Hepatocyte (in vitro differentiated cells): ENCODE measurements around the gene HTR2A. TPM values are rescaled to one million over a fixed set of nuclear protein-coding genes. Genes with fewer than 3 reads are reported as not detected.

ENCODE experiments used
- DNase-seq: peaks from one replicate; pipeline ENCODE4 v3.0.0-alpha.2; 2016; ENCODE audit warnings: low spot score
- H2AFZ ChIP-seq: fragments of 200-600 bp; sonication (generic); 2 replicates; pipeline ENCODE4 v1.6.0; 2016; ENCODE audit warnings: antibody characterized with exemption, mild to moderate bottlenecking
- H3K27ac ChIP-seq: fragments of 200-600 bp; sonication (generic); 2 replicates; pipeline ENCODE4 v1.5.1; 2016; ENCODE audit warnings: mild to moderate bottlenecking
- H3K27me3 ChIP-seq: fragments of 200-600 bp; sonication (generic); 2 replicates; pipeline ENCODE4 v1.6.1; 2016
- H3K36me3 ChIP-seq: fragments of 200-600 bp; sonication (generic); replicated peaks from 2 replicates; pipeline ENCODE4 v1.5.1; 2016; ENCODE audit warnings: low read depth; ENCODE audit not compliant: insufficient read depth
- H3K4me1 ChIP-seq: fragments of 200-600 bp; sonication (generic); 2 replicates; pipeline ENCODE4 v1.5.1; 2016; ENCODE audit warnings: mild to moderate bottlenecking, moderate library complexity; ENCODE audit not compliant: insufficient read depth
- H3K4me2 ChIP-seq: fragments of 200-600 bp; sonication (generic); 2 replicates; pipeline ENCODE4 v1.6.0; 2016
- H3K4me3 ChIP-seq: fragments of 200-600 bp; sonication (generic); 2 replicates; pipeline ENCODE4 v1.5.1; 2016; ENCODE audit warnings: mild to moderate bottlenecking
- H3K79me2 ChIP-seq: fragments of 200-600 bp; sonication (generic); 2 replicates; pipeline ENCODE4 v1.6.0; 2017; ENCODE audit warnings: mild to moderate bottlenecking
- H3K9me2 ChIP-seq: fragments of 200-600 bp; sonication (generic); replicated peaks from 2 replicates; pipeline ENCODE4 v1.6.0; 2017; ENCODE audit warnings: mild to moderate bottlenecking; ENCODE audit not compliant: insufficient read depth
- H3K9me3 ChIP-seq: fragments of 200-600 bp; sonication (generic); 2 replicates; pipeline ENCODE4 v1.5.1; 2016; ENCODE audit warnings: low read depth, mild to moderate bottlenecking
- H4K20me1 ChIP-seq: fragments of 200-600 bp; sonication (generic); 2 replicates; pipeline ENCODE4 v1.6.0; 2016; ENCODE audit warnings: mild to moderate bottlenecking; ENCODE audit not compliant: insufficient read depth, poor library complexity, severe bottlenecking
- EZH2 ChIP-seq: fragments of 200-600 bp; sonication (generic); IDR thresholded peaks from 2 replicates; pipeline ENCODE4 v1.6.1; 2016; ENCODE audit warnings: antibody characterized with exemption, mild to moderate bottlenecking, borderline replicate concordance
- EZH2phosphoT487 ChIP-seq: fragments of 200-600 bp; sonication (generic); IDR thresholded peaks from one replicate; pipeline ENCODE4 v1.6.1; 2018; ENCODE audit warnings: antibody characterized with exemption, mild to moderate bottlenecking, low read depth, moderate library complexity; ENCODE audit not compliant: unreplicated experiment, severe bottlenecking
- WGBS: methylation state at CpG from one replicate; pipeline ENCODE4 v1.1.6; 2016; ENCODE audit warnings: low lambda C conversion rate; ENCODE audit errors: missing lambda C conversion rate; 5-methylcytosine and 5-hydroxymethylcytosine counted together
- polyA plus RNA-seq: library from polyadenylated mRNA; unstranded; fragments of >200 nt; fragmentation: Nextera tagmentation; extraction: Ambion mirVana; gene quantifications from 2 replicates; pipeline ENCODE4 v1.2.1, GENCODE V29; 2016
- total RNA-seq: library from RNA; depleted of rRNA; stranded (reverse); fragments of >200 nt; gene quantifications from 2 replicates; pipeline ENCODE4 v1.2.3, GENCODE V29; 2014
- TF ChIP-seq, protein P1 (sequence below): fragments of 200-600 bp; sonication (generic); IDR thresholded peaks from 2 replicates; pipeline ENCODE4 v1.5.1; 2016; ENCODE audit warnings: antibody characterized with exemption, mild to moderate bottlenecking; ENCODE audit not compliant: poor library complexity

Gene HTR2A
- total and polyA plus RNA-seq, 2 experiments from 2014 or later = 0.23 TPM; not detected in 1

GRCh38 chr13:46797501-46798237, 99.2 kb downstream of the HTR2A start:
- DNase-seq = peak; percentile 11
- Histone ChIP-seq H3K27ac (peak overlapping the region; percentile 97), H3K4me3 (no peak overlapping the region), H2AFZ (peak overlapping the region; percentile 85), H3K9me2 (no peaks in the 10 kb centered on the region), H3K4me2 (peak overlapping the region; percentile 89), H4K20me1 (peaks cover 4% of the 10 kb centered on the region), H3K9me3 (no peaks in the 10 kb centered on the region), H3K4me1 (peaks cover 19% of the 10 kb centered on the region), H3K79me2 (peaks cover 28% of the 10 kb centered on the region), H3K36me3 (no peaks in the 10 kb centered on the region), H3K27me3 (no peaks in the 10 kb centered on the region)
- TF ChIP-seq EZH2 (no peak), EZH2phosphoT487 (no peak)
- TF ChIP-seq, protein P1, sequence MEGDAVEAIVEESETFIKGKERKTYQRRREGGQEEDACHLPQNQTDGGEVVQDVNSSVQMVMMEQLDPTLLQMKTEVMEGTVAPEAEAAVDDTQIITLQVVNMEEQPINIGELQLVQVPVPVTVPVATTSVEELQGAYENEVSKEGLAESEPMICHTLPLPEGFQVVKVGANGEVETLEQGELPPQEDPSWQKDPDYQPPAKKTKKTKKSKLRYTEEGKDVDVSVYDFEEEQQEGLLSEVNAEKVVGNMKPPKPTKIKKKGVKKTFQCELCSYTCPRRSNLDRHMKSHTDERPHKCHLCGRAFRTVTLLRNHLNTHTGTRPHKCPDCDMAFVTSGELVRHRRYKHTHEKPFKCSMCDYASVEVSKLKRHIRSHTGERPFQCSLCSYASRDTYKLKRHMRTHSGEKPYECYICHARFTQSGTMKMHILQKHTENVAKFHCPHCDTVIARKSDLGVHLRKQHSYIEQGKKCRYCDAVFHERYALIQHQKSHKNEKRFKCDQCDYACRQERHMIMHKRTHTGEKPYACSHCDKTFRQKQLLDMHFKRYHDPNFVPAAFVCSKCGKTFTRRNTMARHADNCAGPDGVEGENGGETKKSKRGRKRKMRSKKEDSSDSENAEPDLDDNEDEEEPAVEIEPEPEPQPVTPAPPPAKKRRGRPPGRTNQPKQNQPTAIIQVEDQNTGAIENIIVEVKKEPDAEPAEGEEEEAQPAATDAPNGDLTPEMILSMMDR = no peak
- 43% methylated on average over 9 of the region's 9 CpGs for WGBS

DNA sequence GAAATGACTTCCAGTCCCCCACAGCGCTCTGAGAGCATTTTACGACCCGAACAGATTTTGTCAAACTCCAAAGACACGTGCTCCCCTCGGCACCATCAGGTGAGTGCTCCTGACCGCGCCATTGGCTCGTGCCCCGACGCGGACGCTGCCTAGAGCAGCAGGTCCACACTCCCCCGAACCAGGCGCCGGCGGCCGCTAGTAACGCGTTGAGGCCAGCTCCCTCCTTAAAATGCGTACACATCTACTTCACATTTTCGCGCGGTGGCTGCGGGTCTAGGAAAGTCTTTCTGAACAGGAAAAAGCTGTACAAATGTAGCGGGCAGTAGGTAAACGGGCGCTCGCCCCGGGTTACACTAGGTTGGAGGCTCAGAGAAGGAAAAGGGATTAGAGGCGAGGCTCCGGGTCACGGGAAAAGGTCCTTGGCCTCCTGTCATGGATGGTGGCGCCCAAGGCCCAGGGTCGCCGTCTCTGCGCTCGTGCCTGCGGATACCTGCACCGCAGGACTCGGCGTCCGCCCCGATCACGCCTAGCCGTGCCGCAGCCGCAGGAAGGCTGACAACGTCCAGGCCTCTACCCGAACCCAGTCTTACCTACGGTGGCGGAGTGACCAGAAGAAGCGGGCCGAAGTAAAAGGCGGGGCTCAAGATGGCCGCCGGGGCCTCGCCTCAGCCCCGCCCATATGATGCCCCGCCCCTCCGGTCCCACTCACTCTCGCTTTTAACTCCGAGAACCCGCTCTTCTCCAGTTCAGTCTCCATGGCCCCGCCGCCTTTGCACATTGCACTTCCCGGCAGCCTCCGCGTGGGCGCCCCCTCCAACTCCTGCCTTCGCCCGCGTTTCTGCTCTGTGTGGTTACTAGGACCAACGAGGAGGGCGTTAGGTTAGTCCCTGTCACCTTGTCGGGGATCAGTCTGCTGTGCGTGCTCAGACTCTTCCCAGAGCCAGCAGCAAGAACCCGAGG, 100.1 kb downstream of the HTR2A start, which contains the start of gene ESD:
ESD (minus strand) TSS at position 647 of the 960 bp plus-strand sequence. CDS start 5,748 bp downstream, outside the sequence.
- peak within 1 kb of the TSS; percentile 97 for H3K27ac ChIP-seq
- peaks cover 19% of the 10 kb centered on the region for H3K4me1 ChIP-seq
- H3K4me3 ChIP-seq = peak within 1 kb of the TSS; percentile 80
- no peak for TF ChIP-seq EZH2
- TF ChIP-seq, protein P1 = no peak
- TF ChIP-seq EZH2phosphoT487 = no peak
- peak within 1 kb of the TSS; percentile 97 for H2AFZ ChIP-seq
- H3K9me2 ChIP-seq = no peaks in the 10 kb centered on the region
- H3K36me3 ChIP-seq = no peaks in the 10 kb centered on the region
- no peaks in the 10 kb centered on the region for H3K9me3 ChIP-seq
- peak; percentile 96 for DNase-seq
- 3% methylated on average over 73 of the region's 77 CpGs for WGBS
- peak within 1 kb of the TSS; percentile 89 for H3K4me2 ChIP-seq
- peaks cover 28% of the 10 kb centered on the region for H3K79me2 ChIP-seq
- H4K20me1 ChIP-seq = peaks cover 4% of the 10 kb centered on the region
- H3K27me3 ChIP-seq = no peaks in the 10 kb centered on the region

DNA sequence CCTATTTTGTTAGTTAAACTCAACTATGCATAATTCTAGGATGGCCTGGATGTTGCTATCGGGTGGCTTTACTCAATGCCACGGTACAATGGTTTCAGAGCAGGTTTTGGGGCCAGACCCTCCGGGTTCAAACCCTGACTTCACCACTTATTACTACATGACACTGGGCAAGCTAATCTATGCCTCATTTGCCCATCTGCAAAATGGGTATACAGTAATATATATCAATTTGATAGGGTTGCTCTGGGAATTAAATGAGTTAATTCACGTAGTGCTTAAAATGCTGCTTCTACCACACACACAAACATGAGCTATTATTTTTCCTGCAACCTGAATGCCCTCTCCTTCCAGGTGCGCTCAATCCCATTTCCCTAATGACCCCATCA, 100.7 kb downstream of the HTR2A start:
- H3K4me2 ChIP-seq = peak overlapping the region; percentile 89
- no peaks in the 10 kb centered on the region for H3K36me3 ChIP-seq
- WGBS = 84% methylated on average over 5 of the region's 5 CpGs
- no peak for TF ChIP-seq EZH2
- TF ChIP-seq, protein P1 = no peak
- TF ChIP-seq EZH2phosphoT487 = no peak
- H3K9me3 ChIP-seq = no peaks in the 10 kb centered on the region
- H2AFZ ChIP-seq = peak overlapping the region; percentile 97
- peak overlapping the region; percentile 97 for H3K27ac ChIP-seq
- H3K4me3 ChIP-seq = peak overlapping the region; percentile 80
- DNase-seq = no peak
- peaks cover 28% of the 10 kb centered on the region for H3K79me2 ChIP-seq
- H3K9me2 ChIP-seq = no peaks in the 10 kb centered on the region
- peaks cover 19% of the 10 kb centered on the region for H3K4me1 ChIP-seq
- H3K27me3 ChIP-seq = no peaks in the 10 kb centered on the region
- peaks cover 4% of the 10 kb centered on the region for H4K20me1 ChIP-seq
